HEK293T (cell line): ENCODE data around the gene PRKCG.

ENCODE experiments used
- CTBP1 ChIP-seq: fragments of 450-650 bp; IDR thresholded peaks from 2 replicates; pipeline ENCODE4 v1.6.1; 2016; ENCODE audit warnings: borderline replicate concordance
- ELF4 ChIP-seq: fragments of 450-650 bp; IDR thresholded peaks from 2 replicates; pipeline ENCODE4 v1.6.1; 2017; ENCODE audit warnings: antibody characterized with exemption
- FOXK2 ChIP-seq: fragments of 450-650 bp; IDR thresholded peaks from 2 replicates; pipeline ENCODE4 v1.6.1; 2016; ENCODE audit warnings: mild to moderate bottlenecking

GRCh38 chr19:53915000-53915399, 33.0 kb downstream of the PRKCG start:
- TF ChIP-seq ELF4 (no peak), CTBP1 (no peak), FOXK2 (no peak)
